ENCODE results near the gene INPP1.

- TF ChIP-seq EZH2 (IDR thresholded peaks at IDR 0.05; ENCODE audit: borderline replicate concordance) (no peak), CTCF (IDR thresholded peaks at IDR 0.05; ENCODE audit: poor library complexity) (no peak), EZH2phosphoT487 (IDR thresholded peaks at IDR 0.05; ENCODE audit: low read depth, severe bottlenecking, unreplicated experiment) (no peak)
Observed at GRCh38 chr2:190302052-190302451, 41.3 kb upstream of the INPP1 start.
